ENCODE measurements around the gene SMARCA4.
"Not testable (repeated sequence)": the region's sequence is repeated elsewhere in the genome, so short reads cannot be mapped to it uniquely, and the experiment has no call there.

SMARCA4 gene

GRCh38 chr19:10929402-10929794 is 31.4 kb upstream of the SMARCA4 start:
- no peak for DNase-seq

- no peak for DNase-seq
Measured at GRCh38 chr19:10935371-10936059, 25.3 kb upstream of the SMARCA4 start.

- DNase-seq: peak; percentile 47
Measured at GRCh38 chr19:10936661-10937084, 24.2 kb upstream of the SMARCA4 start.

GRCh38 chr19:10941649-10942048 is 19.2 kb upstream of the SMARCA4 start:
- not testable (repeated sequence) for DNase-seq

- DNase-seq: not testable (repeated sequence)
Measured at GRCh38 chr19:10943412-10943811, 17.4 kb upstream of the SMARCA4 start.

- DNase-seq: no peak
Measured at GRCh38 chr19:10945264-10945663, 15.6 kb upstream of the SMARCA4 start.

- DNase-seq: no peak
Measured at GRCh38 chr19:10946958-10947657, 13.7 kb upstream of the SMARCA4 start.

GRCh38 chr19:10952809-10953208 is 8.0 kb upstream of the SMARCA4 start:
- no peak for DNase-seq

GRCh38 chr19:10959277-10959968 is 1.4 kb upstream of the SMARCA4 start:
- not testable (repeated sequence) for DNase-seq

GRCh38 chr19:10961073-10961860 is 437 bp downstream of the SMARCA4 start:
- DNase-seq: no peak

GRCh38 chr19:10962863-10963262 is 2.0 kb downstream of the SMARCA4 start:
- DNase-seq: no peak

GRCh38 chr19:10963865-10964264 is 3.0 kb downstream of the SMARCA4 start:
- DNase-seq: no peak

GRCh38 chr19:10964903-10965302 is 4.1 kb downstream of the SMARCA4 start:
- no peak for DNase-seq

GRCh38 chr19:10965398-10965797 is 4.6 kb downstream of the SMARCA4 start:
- no peak for DNase-seq

GRCh38 chr19:10966809-10967208 is 6.0 kb downstream of the SMARCA4 start:
- DNase-seq: no peak

GRCh38 chr19:10968527-10969135 is 7.8 kb downstream of the SMARCA4 start:
- no peak for DNase-seq

- no peak for DNase-seq
Measured at GRCh38 chr19:10971107-10971726, 10.4 kb downstream of the SMARCA4 start.

- DNase-seq: no peak
Measured at GRCh38 chr19:10975374-10976130, 14.7 kb downstream of the SMARCA4 start.

GRCh38 chr19:10976131-10976892 is 15.5 kb downstream of the SMARCA4 start:
- no peak for DNase-seq

- DNase-seq: no peak
Measured at GRCh38 chr19:10977742-10978092, 16.9 kb downstream of the SMARCA4 start.

- peak; percentile 28 for DNase-seq
Measured at GRCh38 chr19:10979951-10980381, 19.1 kb downstream of the SMARCA4 start.
